UCSD-AML1 (cell line): ENCODE results near the gene TBPL2.
"Not testable (repeated sequence)": the region's sequence is repeated elsewhere in the genome, so short reads cannot be mapped to it uniquely, and the experiment has no call there.

Experiments used
- DNase-seq: peaks from one replicate; lab custom pipeline; 2025; ENCODE audit not compliant: unreplicated experiment; lab: John Stamatoyannopoulos, UW

The TBPL2 gene

DNA sequence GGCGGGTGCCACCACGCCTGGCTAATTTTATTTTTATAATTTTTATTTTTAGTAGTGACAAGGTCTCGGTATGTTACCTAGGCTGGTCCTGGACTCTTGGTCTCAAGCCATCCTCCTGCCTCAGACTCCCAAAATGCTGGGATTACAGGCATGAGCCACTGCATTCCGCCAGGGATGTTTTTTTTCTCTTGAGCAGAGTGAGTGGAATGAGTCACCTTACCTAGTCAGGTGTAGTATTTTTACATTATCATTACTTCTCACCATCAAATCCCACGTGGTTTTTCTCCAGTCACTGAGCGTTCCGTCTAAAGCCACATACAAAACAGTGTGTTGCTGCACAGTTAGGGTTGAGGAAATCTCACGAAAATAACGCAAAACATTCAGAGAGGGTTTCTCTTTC is 870 bp upstream of the TBPL2 start:
- DNase-seq, result no peak

DNA sequence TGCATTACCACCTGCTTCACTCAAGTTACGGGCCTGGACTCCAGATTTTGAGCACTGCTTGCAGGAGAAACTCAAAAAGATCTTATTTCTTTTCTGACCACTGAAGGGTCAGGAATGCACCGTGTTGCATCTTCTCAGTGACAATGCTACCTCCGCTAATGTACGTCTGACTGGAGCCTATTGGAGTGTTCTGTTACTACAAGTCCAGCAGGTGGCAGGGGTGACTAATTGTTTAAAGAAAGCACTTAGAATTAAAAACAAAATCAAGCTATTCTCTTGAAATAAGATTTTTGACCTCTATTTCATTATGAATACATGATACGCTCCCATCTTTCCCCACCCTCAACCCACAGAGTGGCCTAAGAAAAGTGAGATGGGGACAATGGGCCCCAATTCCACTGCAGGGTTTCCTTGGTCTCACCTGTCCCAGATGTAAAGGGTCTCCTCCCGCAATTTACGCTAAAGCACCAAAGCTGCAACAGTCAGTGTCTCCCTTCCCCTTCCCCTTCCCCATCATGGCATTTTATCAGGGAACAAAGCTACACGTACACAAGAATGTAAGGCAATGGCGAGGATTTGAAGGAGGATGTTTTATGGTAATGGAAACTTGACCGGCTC is 2.2 kb downstream of the TBPL2 start:
- DNase-seq, result no peak

DNA sequence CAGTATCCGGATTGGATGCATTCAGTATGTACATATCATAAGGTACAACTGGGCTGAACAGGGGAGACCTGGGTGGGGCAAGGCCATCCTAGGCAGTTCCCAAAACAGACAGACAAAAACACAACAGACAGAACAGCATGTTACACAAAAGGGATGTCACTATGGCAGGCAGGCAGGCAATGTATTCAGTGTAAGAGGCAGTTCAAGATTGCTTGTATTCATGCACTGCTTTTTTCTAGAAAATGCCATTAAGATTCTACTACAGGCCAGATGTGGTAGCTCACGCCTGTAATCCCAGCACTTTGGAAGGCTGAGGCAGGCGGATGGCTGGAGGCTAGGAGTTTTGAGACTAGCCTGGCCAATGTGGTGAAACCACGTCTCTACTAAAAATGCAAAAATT is 3.5 kb downstream of the TBPL2 start:
- no peak for DNase-seq

DNA sequence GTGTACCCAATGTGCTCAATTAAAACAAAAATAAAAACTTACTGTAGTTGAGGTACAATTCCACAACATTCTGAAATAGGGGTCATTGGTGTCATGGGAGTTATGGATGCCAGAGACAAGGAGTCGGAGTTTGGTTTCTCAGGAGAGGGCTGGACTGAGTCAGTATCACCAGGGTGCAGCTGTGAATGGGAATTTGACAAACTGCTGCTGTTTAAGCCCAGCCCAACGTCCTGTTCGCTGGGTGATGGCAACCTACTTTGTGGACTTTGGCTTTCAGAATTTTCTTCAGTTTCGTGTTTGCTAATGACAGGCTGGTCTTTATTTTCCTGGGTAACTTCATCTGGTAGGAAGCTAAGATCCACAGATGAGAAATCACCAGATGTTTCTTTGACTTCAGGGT is 3.9 kb downstream of the TBPL2 start:
- DNase-seq, result no peak

DNA sequence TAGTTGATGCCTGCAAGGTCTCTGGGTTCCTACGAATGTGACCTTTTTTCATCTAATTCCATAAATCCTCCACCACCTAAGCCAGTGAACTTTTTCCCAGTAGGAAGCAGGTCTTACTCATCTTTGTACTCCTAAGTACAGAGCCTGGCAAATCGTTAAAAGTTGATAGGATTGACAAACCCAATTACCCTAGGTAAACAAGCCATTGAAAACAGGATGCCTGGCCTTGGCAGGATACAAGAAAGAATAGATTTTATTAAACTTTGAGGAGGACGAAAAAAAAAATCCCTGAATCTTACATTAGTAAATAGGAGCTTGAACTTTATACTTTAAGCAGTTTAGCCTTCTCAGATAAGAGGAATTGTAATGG is 5.6 kb downstream of the TBPL2 start:
- no peak for DNase-seq

DNA sequence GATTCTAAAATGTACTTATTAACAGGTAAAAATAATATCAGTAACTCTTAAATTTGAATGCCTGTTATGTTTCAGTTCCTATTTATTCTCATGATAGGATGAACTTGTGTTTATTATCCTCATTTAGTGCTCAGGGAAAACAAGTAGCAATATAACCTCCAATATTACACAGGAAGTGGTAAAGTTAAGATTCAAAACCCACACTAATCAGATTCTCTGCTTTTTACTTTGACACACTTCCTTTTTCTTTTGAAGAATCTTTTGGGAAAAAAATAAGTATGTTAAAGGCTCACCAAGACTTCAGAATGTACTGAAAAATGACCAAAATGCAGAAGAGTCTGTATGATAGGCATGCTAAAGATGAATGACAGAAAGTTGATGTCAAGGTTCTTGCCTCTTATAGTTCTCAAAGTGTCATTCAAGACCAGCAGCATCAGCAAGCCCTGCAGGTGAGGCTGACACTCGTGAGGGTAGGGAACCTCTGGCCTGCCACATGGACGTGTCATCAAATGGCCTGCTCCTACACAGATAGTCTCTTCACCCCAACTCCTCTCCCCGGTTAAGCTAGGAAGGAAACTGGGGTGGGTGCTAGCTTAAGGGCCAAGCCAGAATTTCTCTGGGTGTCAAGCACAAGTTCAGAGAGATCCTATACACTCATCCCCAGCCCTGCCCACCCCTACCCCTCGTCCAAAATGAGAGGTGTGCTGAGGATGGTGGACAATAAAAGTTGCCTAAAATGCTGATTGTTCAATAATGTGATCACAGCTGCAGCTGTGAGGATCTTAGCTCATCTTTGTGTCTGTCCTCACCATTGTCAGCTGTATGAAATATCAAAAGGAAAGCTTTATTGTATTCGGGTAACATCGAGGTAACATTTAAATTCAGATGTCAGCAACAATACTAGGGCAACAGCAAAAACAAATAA is 6.3 kb downstream of the TBPL2 start:
- no peak for DNase-seq

DNA sequence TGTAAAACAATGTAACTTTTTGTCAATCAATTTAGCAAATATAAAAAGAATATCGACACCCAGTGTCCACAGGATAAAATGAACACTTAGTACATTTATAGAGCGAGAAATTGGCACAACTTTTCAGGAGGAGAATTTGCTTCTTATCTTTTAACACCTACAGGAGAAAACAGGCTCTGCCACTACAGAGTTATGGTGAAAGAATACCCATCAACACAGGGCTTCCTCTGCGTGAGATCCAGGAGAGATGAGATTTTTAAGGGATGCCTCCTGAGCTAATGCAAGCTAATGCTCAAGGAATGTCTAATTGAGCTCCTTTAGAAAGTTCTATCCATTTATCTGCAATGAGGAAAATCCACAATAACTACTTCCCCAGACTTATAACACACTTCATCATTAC is 7.8 kb downstream of the TBPL2 start:
- no peak for DNase-seq

DNA sequence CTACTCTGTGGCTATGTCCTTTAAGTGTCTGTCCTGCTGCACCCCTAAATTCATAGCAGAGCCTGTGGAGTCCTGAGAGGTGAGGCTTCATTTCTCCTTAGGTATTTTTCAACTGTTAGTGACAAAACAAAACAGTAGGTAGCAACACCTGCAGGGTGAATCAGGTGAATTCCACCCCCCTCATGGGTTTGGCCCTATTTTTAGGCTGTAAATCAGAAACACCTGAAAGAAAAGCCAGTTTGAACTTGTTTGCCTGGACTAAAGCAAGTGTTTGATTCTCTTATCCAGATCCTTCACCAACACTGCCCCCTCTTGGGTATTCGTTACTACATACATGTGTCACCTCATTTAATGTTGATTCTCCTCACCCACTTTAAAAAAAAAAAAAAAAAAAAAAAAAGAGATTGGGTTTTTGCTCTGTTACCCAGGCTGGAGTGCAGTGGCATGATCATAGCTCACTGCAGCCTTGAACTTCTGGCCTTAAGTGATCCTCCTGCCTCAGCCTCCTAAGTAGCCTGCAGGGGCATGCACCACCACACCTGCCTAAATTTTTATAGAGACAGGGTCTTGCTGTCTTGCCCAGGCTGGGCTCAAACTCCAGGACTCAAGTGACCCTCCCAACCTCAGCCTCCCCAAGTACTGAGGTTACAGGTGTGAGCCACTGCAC is 10.3 kb downstream of the TBPL2 start:
- no peak for DNase-seq

DNA sequence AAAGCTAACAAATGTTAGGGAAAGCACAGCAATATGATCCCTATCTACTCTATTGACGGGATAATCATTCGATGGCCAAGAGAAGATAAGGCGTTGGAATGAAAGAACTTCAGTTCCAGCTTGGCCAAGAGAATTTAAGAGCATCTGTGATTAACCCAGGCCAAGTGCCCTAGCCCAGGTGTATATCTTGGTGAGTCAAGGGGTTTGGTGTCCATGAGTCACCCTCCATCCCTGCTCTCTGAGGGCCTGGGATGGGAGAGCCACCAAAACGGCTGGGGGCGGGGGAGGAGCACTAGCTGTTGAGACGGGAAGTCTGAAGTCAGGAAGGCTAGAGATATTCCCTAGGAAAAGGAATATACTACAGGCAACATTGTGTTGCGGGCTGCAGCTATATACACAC is 13.0 kb downstream of the TBPL2 start:
- DNase-seq, result no peak

DNA sequence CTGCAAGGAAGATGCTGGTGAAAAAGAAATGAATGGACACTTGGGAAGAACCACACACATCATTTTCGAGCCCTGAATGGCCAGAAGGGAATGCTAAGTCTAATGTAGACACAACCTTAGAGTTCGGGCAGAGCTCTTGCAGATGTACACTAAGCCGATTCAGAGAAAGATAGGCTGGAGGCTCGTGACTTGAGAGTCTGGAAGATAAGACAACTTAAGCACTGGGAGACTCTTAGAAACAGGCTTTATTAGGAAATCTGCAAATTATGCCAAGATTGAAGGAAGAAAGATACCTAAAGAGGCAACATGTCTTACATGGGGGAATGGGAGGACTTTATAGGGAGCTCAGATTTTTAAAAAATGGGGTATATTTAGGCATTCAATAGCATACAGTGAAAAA is 13.5 kb downstream of the TBPL2 start:
- no peak for DNase-seq

DNA sequence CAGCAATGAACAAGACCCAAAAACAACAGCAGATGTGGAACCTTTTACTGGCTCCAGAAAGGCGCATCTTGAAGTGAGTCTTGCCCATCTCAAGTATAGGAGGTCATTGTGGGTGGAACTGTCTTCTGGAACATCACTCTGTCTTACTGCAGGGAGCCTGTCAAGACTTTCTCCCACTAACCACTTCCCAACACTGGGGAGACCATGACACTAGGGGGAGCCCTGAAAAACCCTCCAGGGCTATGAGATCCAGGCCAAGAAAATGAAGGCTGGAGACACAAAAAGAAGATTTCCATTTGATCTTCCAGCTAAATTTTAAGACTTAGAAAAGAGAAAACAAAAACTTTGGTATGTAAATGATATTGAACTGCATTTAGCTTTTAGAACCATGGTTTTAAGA is 15.3 kb downstream of the TBPL2 start:
- no peak for DNase-seq

DNA sequence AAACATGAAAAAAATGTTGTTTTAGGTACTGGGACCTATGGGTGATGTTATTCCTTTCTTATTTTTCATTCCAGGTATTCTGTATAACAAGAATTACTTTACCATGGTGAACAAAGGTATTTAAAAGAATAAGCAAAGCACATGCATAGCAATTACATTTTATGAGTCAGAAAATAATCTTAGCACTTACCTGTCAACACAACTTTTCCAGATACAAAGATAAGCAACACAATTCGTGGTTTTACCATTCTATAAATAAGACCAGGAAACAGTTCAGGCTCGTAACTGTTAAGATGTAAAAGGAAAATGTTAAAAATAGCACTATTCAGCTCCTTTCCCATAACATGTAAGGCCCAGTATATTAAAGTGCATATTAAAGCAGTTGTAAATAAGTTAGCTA is 16.4 kb downstream of the TBPL2 start:
- DNase-seq, result no peak

DNA sequence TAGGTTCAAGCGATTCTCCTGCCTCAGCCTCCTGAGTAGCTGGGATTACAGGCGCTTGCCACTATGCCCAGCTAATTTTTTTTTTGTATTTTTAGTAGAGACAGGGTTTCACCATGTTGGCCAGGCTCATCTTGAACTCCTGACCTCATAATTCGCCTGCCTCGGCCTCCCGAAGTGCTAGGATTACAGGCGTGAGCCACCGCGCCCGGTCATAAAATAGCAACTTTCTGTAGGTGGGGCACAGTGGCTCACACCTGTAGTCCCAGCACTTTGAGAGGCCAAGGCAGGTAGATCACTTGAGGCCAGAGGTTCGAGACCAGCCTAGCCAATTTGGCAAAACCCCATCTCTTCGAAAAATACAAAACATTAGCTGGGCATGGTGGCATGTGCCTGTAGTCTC is 18.1 kb downstream of the TBPL2 start:
- not testable (repeated sequence) for DNase-seq

DNA sequence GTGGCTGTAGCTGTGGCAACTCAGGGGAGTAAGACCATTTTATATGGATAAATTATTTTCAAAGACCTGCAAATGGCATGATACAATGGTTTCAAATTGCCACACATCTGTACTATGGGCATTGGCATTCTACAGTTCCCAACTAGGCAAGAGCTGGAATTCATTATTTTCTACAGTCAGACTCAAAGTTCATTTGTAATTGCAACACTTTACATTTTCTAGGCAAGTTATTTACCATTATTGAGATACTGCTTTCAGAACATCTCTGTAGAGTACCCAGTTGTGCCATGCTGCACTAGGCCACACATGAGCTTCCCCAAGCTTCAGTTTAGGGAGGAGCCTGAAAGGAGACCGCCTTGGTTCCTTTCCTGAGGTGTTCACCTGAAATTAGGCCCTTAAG is 20.8 kb downstream of the TBPL2 start:
- DNase-seq, result no peak

DNA sequence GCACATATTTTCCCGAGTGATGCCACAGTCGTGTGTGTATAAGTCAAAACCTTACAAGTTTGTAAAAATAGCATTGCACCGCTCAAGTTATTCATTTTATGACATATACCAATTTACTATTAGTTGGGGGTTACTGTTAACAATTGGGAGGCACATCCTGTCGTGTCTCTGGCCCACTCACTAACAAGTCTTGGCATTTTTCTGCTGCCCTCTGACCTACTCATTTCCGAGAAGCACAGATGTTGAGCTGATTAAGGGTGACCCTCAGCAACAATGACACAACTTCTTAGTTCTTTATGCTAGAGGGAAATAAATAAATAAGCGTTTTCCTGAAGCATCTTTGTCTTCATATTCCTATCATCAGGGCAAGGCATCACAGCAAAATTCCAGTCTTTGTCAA is 22.0 kb downstream of the TBPL2 start:
- DNase-seq, result no peak

DNA sequence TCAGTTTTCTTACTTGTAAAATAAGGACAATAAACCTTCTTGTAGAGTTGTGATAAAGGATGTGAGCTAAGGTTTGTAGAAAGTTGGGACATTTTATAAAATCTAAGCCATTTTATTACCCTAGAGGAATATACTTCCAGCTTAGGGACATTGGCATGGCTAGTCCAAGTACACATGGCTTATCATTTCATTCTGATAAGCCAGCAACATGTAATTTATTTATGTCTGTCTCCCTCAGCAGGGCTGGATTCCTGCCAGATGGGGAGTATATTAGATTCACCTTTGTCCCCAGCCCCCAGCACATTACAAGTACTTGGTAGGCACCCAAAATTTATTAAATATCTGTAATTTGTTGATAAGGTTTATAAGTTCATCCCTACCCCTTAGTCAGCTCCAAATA is 22.5 kb downstream of the TBPL2 start:
- DNase-seq, result no peak

DNA sequence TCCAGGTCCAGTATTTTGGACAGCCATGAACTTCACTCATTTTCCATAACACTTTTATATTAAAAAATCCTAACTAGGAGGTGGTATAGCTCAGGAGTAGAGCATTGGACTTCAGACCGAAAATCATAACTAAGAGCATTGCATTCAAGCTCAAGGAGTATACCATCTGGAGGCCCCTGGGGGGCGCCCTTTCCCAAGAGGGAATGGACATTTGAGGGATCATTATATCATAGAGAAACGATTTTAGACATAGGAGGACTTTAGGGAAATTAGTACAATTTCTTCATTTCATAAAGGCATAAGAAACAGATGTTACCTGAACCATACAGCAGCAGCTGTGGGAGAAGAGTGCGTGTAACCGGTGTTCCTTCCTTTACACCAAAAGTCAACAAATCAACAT is 23.6 kb downstream of the TBPL2 start:
- DNase-seq, result peak; percentile 54

DNA sequence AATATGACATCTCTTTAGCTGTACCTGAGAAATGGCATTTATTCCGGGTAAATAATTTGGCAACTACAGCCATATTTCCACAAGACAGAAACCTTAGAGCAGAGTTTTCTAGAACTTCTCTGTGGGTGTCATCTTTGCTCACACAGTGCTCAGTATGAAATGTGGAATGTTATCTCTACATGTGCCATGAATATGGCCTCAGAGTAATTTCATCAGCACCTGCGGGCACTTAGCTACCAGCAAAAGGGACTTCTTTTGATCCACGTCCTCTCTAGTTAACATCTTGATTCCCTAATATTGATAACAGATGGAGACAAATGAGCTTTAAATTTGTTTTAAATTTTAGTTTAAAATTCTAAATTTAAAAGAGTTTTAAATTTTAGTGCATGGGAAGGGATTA is 25.9 kb downstream of the TBPL2 start:
- no peak for DNase-seq

DNA sequence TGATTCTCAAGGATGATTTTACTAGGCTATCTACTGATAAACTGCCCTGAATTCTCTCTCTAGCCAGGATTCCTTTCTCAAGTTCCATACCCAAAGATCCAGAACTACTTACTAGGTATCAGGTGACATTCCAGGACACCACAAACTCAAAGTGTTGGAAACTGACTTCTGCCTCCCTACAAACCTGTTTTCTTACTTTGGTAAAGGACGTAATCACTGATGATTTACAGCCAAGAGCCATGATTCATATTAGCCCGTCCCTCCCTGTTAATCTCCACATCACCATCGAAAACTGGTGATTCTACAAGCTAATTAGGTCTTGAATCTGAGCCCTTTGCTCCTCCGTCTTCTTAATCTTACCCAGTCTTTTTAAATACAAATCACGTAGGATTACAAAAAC is 27.7 kb downstream of the TBPL2 start:
- DNase-seq, result no peak

DNA sequence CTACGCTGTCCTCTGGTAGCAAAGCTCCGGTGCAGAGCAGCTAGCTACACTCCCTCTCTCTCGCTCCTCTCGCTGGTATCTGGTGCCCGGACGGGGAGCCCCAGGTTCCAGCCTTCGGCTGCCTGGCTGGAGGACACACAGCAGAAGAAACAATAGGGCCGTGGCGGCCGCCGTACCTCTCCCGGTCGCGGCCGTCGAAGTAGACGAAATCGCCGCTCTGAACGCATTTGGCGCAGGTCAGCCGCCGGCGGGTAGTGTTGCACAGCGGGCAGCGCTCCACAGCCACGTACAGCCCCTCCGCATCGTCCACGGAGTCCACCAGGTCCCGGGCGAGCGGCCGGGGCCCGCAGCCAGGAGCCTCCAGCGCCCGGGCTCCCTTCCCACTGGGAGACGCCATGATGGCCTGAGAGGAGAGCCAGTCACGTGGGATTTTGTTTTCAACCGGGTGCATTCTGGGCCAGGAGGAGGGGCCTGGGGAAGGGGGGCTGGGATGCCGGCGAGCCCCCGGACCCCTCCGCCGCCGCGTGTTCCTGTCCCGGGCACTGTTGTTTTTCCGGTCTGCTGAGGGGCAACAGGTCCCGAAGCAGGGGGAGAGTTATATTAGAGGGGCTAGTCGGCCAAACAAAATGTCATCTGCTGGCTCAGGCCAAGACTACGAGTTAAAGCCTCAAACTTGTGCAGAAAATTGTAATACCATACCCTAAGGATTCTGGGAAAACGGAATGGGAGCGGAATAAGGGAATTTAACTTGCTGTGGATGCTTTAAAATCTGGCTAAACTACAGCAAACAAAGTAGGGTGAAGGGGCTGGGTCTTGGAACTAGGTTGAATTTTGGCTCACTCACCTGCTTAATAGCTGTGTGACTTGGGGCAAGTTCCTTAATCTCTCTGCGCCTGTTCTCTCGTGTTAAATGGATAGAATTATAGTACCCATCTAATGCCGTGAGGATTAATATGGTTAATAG is 28.7 kb downstream of the TBPL2 start, which contains the start of gene ATG14:
TSS of gene ATG14 (minus strand) at position 405 of the 964 bp plus-strand sequence. CDS start at position 397, 8 bp downstream.
- DNase-seq, result peak; percentile 84

DNA sequence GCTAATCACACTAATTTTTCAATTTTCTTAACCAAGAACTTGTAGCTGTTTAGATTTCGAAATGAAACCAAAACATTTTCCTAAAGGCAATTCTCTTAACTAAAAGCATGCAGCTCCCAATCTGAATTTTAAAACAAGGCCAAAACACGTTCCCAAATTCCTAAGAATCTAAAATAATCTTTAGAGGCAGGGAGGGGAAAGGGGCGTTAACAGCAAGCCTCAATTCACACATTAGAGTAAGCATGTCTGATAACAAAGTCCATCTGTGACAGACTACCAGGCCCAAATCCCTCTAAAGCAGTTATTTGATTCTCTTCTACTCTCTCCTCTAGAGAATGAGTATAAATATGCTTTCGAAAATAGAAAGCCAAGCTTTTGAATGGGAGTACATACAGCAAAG is 29.5 kb downstream of the TBPL2 start:
- DNase-seq, result no peak
